ENCODE measurements around the gene ATXN7.
A peak's percentile ranks its signal among the peaks of the same experiment; 100 is the strongest.

The ATXN7 gene

DNA sequence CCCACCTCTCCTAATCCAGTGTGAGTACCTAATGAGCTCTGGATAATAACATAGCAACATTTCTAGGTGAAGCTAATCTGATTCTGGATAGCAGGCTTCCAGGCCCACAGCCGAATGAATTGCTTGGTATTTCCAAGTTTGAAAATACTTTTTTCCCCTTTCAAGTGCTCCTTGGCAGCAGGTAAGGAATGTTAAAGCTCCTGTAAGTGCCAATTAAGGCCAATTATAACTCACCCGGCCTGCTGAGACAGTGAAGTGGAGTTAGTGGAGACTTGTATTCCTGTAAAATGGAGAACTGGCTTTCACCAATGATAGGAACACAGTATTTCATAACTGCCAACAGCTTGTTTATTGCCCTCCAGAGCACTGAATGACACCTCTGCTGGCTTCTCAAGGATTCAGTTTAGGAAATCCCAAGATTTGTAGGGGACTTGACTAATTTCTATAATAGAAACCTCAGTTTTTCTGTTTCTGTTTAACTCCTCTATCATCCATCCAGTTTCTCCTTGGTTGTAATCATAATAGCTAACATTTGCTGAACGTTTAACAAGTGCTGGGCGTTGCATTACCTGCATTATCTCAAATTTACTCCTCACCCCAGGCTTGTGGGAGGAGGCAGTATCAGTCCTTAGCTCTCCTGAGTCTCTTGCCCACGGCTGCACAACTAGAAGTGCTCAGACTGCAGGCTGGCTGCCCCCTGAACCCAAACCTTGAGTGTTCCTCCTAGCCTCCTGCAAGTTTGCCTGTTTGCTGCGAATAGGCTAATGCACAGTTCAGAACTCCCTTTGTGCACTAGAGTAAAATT, 101.2 kb downstream of the ATXN7 start:
- no peak for DNase-seq

DNA sequence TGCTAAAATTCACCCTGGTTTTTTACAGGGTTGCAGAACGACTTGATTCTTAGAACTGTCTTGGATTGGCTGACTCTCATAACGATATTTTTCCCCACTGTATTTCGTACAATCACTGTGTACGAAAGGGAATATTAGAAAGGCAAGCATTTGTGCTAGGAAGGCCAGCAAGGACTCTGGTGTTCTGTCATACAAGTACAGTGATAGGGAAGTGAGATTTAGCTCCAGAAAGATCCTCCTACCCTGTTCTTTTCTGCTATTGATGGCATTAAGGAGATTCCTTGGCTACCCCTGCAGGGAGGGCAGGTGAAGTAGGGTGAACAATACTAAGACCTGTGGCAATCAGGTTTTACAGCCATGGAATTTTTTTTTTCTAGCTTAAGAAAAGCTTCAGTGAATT, 102.3 kb downstream of the ATXN7 start:
- no peak for DNase-seq

DNA sequence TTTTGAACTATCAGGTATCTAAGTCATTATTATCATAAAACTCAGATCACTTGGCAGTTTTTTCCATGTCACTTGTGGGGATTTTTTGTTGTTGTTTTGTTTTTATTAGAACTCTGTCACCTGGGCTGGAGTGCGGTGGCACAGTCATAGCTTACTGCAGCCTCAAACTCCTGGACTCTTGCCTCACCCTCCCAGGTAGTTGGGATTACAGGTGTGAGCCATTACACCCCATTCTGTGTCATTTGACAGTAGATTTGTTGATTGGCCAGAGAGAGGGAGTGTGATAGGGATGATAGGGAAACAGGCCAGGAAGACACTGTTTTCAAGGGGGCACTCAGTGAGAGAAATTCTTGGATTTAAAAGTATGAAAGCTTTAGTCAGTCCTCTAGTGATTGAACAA, 103.2 kb downstream of the ATXN7 start:
- DNase-seq: no peak

DNA sequence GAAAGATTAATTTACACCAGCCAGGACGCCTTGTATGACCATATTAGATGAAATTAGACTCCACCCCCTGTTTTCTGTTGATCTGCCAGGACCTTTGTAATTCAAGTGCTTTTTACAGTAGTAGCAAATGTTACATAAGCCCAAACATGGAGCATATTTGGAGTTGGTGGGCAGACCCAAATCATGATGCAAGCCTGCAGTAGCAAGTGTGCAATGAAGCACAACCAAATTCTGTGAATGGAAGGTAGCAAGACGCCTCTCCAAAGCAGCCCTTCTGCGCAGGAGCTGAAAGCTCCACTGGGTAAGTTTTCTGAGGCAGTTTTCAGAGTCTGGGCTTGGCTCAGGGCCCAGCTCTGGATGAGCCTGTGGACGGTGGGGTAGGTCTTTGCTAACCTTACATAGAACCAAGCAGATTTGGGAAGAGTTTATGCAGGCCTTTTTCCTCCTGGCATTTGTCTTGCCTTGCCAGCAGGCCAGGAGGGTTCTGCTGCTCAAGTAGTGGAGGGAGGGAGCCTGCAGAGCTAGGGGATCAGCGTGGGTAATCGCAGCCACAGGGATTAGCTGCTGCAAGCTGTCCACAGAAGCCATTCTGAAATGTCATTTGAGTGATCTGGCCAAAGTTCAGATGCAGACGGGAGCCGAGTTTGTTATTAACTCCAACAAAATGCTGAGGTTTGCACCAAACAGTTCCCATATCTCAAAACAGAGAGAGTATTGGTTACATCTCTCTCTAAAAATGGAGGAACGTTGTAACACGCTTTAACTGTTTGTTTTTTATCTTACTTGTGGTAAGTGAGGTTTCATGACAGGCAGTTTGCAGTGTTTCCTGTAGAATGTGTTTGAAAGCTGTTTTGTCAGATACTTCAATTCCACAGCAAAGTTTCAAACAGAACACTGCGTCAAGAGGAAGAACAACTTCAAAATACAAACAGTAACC, 104.3 kb downstream of the ATXN7 start:
- DNase-seq: peak; percentile 60

DNA sequence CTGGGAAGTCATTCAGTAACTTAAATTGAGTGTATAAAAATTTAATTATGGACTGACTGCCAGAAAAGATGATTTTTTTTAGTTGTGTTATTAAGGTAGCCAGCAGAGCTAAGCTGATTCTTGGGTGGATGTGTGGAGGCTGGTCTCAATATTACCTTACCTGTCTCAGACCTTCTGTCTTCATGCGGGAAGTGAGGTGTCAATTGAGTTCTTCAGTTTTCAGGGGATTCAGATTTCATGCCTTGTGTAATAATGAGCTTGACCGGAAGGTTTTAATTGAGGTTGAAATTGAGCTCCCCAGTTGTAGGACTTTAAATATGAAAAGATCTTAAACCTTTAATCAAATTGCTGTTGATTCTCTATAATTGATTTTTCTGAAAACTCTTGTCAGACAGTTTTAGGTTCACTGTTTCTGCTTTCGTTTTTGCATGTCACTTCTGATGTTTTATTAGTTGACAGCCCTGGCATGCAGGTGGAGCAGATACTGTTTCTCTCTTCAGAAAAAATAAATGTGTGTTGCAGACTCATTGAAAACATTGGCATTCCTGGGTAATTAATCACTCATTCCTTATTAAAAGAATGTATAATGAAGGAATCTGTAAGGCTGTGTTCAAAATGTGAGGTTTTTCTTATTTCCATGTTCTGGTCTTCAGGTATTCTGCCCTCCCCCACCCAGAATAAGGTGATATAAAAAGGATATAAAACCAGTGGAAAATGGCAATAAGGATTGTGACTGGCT, 105.1 kb downstream of the ATXN7 start:
- peak; percentile 49 for DNase-seq

DNA sequence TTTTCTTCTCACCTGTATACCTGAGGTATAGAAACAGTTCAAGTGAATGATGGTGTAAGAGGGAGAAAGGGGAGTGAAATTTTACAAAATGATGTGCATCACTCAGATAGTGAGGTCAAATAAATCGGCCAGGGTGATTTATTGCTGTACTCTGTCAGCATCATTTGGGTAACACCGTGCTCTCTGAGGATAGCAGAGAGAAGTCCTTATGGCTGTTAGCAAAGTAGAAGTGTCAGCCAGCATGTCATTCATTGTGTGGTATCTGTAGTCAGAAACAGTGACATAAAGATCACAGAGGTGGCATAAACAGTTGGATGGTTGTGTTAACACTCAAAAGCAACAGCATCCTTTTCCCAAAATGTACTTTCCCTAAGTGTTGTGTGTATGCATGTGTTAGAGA, 106.2 kb downstream of the ATXN7 start:
- no peak for DNase-seq

DNA sequence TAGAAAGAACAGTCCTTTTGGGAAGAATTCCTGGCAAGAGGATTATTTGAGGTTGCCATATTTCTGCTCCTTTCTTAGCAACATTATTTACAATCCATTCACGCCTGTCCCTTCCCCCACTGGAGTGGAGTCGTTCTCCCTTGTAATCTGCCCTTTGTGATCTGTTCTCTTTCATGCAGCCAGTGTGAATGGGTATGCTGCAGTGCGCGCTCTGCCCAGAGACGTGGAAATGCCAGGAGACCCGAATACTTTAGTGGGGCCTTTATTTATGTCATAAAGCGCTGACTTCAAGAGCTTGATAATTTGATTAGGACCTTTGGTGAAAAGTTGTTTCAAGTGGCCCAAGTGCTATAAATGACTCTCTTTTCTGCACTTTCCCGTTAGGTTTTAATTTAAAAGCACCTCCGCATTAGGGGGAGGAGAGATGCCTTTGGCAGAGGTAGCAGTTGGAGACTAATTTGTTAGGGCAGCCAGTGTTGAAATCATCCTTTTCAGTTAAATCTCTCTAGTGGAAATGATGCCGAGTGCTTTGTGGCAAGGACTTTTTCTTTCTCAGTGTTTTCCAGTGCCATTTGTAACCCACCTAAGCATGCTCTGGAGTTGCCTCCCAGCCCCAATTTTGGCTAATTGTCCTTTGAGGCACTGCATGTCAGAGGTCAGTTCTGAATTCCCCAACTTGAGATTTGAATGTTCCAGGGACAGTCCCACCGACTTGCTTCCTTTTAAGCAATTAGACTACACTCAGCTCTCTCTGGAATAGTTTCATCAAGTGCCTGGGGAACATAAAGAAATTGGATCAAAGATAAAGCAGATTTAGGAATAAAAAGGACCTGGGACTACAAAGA, 107.2 kb downstream of the ATXN7 start:
- DNase-seq: no peak

DNA sequence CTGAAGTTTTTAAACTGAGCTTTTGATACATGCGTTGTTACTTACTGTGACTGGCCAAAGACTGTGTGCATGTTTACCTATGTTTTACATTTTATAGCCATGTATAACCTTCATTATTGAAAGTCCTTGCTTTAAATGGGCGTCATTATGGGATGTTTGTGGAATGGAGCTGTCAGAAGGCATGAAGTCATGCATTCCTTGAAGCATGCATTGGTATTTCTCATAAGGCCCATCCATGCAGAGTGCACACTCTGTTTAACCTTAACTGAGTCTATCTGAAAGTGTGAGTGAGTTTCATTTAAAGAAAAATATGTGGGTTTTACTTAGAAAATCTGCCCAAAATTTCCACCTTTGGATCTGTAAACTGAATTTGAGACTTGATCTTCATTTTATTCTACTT, 108.5 kb downstream of the ATXN7 start:
- DNase-seq: peak; percentile 75

DNA sequence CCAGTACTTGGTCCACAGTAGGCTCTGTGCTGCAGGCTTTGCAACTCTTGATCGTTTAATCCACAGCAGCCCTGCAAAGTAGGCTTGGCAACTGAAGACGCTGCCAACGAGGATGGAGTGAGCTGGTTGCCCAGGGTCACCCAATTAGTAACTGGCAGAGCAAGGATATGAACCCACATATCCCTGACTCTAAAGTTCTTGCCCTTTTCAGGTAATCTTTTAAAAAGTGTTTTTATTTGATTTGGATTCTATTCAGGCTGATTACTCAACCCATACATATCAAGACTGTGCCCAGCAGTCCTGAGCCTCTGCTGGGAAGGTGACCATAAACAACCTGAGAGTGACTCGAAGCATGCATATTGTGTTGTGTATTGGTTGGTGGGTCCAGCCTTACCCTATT, 109.3 kb downstream of the ATXN7 start:
- no peak for DNase-seq

DNA sequence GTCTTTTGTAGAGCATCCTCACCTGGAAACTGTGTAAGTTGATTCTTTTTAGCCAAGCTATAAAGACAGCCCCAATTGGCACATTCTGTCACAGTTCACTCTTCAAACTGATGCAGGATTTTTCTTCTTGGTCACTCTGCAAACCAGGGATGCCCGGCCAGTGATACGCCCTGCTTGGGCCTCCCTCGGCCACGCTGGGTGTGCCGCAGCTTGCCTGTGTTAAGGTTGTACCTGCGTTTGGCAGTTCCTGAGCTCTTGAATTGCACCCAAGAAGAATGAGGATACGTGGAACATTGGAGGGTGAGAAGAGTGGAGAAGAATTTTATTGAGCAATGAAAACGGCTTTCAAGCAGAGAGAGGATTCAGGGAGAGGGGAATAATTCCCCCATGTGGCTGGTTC, 109.7 kb downstream of the ATXN7 start:
- no peak for DNase-seq

DNA sequence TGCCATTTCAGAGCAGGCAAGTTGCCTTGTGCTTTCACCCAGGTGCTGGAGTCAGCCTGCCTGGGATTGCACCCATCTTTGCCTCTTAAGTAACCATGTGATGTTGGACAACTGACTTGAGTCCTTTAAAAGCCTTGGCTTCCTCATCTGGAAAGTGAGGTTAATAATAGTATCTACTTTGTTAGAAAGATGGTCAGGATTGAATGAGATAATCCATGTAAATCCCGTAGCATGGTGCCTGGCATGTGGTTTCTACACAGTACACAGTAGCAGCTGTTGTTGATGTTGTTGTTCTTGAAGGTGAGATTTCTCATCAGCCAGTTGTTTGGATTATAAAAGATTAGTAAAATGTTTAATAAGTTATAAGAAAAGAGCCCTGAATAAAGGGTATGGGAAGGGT, 110.8 kb downstream of the ATXN7 start:
- no peak for DNase-seq

DNA sequence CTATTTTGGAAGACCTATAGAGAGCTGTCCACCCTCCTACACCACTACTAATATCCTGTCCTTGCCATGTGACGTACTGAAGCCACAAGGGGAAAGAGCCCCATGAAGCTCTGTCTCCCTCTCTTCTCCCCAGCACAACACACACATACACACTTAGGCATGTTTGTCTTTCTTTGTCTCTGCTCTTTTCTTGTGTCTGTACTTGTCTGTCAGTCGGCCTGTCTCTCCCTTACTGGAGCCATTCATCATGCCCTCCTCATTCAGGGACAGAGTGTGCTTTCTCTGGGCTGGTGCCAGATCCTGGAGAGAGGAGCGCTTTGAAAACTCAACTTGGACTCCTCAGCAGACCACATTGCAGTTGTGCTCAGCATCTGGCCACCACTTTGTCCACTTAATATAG, 112.1 kb downstream of the ATXN7 start:
- peak; percentile 52 for DNase-seq

DNA sequence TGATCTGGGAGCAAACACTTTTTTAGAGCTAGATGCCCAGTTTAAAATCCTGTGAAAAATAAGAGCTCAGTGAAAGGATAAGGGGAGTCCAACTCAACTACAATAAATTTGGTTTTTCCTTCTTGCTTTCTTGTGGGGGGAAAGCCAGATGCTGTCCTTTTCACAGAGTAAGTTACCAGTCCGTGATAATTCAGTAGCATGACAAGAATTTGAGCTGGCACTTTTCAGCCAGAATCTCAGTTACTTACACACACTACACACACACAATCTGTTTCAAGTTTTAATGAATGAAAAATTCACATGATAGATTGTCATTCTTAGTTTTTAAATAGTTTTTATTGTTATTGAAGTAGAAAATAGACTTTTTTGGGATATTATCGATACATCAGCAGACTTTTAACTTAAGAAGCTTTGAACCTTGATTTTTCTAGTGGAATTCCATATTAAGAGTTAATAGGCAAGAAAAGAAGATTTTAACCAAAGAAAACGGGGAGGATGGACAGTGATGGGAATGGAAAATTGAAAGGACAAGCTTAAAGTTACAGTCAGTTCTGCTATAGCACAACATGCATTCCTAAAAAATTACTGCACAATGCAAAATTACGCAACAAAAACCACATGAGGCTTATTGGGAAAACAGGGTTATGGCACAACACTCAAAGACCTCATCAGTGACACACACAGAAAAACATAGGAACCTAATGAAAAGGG, 112.6 kb downstream of the ATXN7 start:
- DNase-seq: peak; percentile 94

DNA sequence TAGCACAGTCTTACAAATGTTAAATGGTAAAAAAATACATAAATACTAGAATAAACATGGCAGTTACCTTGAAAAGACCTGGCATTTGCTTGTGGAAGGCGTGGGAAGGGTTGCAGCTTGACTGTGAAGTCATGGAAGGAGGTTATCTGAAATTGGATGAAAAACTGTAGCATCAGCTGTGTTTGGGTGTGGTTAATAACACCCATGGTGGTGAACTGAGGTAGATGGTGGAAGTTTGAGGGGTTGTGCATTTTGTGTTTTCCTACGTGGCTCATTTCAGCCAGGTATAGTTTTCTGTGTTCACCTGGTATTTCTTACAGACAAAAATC, 113.2 kb downstream of the ATXN7 start:
- DNase-seq: no peak

DNA sequence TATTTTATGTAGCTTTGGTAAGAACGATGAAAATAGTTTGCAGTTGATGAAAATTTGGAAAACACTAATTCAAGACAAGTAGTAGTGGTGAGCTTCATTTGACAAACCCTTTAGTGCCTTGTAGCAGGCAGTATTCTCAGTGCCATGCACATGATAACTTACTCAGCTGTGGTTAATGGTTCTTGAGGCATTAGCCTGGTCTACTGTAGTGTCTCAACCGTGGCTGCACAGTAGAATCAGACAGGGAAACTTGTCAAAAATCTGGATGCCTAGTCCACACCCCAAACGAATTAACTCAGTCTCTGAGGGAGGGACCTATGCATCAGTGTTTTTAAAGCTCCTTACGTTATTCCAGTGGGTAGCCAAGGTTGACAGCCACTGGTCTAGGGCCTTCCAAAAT, 114.2 kb downstream of the ATXN7 start:
- DNase-seq: no peak

DNA sequence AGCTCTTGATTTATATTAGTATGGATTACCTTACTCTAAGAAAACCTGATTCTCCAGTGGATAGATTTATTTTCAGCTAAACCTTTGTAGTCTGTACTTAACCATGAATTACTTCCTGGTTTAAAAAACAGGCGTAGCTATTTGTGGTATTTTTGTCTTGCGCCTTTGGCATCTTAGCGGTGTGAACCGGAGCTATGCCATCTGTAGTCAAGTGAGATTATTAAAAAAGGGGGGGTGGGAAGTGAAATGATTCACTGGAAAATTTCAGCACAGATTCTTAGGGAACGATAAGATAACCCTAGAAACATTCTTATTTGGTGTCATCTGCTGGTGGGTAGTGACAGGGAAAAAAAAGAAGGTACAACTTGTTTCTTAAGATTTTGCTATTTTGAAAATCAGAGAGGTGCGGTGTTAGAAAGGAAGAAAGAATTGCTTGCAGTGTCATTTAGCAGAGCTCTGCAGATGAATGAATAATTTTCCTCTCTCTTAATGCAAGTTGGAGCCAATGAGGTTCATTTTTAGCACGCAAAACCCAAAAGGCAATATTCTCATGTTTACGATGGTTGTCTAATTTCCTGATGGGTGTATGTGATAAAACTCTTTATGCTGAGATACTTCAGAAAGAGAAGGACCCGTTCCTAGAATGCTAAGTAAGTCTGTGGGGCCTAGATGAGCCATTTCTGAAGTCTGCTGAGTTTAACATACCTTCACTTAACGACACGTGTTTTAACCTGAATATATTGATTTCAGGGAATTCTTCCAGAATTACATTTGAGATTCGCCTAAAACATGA, 115.6 kb downstream of the ATXN7 start:
- DNase-seq: peak; percentile 41

DNA sequence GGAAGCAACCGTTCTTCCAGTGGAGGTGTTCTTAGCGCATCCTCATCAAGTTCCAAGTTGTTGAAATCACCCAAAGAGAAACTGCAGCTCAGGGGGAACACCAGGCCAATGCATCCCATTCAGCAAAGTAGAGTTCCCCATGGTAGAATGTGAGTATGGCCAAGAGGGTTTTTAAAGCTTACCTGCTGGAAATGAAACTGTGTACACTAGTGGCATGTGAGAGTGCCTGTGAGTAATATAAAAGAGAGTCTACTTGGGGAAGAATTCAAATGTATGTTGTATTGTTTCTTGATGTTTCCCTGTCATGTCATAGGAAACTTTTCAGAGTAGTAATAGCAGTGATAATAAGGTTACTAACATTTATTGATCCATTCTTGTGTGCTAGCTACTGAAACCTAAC, 116.4 kb downstream of the ATXN7 start:
- no peak for DNase-seq

DNA sequence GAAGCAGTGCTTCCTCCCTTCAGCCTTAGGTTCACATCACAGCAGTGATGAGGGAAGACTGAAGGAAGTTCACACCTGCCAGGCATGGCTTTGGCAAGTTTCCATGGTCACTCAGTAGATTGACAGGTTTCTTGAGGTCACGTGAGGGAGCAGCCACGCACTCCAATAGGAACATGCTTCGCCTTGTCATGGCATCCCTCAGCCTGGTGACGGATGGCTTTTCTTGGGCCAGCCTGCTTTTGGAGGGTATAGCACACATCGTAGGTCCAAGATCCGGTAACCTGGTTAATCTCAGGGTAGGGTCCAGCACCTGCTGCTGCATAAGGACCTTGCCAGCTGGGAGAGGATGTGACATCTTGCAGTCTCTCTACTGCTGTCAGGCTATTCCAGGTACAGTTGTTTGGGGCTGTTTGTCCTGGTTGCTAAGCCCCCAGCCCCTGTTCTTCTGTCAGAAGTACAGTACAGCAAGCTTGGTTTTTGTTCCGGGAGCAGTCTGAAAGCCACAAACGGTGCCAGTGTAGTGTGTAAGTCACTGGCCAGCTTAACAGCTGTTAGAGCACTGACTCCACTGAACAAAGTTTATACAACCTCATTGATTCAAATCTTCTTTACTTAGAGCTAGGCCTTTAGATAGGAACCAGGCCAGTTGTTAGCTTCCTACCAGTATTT, 117.3 kb downstream of the ATXN7 start:
- no peak for DNase-seq

DNA sequence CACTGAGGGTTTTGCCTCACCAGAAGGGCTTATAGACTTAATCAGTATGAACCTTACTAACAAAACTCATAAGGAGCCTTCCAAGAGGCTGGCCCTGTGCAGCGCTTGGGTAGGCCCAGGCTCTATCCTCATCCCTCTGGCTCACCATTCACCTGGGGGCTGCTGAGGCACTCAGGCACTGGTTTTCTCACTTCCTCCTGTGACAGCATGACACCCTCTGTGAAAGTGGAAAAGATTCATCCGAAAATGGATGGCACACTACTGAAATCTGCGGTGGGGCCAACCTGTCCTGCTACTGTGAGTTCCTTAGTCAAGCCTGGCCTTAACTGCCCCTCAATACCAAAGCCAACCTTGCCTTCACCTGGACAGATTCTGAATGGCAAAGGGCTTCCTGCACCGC, 118.3 kb downstream of the ATXN7 start:
- no peak for DNase-seq

DNA sequence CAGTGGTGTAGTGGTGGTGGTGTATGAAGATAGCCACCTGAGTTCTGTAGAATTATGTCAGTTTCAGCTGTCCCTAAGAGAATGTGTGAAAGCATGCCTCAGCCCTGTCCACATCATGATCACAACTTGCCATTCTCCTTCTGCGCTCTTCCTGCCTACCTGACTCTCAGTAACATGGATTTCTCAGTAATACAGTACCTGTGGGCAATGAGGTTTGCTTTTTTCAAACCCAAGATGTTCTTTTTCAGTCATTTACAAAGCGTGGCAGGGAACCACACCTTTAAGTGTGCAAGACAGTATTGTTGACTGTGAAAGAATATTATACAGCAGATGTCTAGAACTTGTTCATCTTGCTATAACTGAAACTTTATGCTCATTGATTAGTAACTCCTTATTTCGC, 120.7 kb downstream of the ATXN7 start:
- no peak for DNase-seq

Measured in fibroblast of skin of abdomen (primary cell).